MM.1S (cell line): Measurements from ENCODE around the gene LDLR.
"Not testable (repeated sequence)": the region's sequence is repeated elsewhere in the genome, so short reads cannot be mapped to it uniquely, and the experiment has no call there.

Source experiments
- DNase-seq: peaks from one replicate; pipeline ENCODE4 v3.0.0-alpha.2; 2015
- H2AFZ ChIP-seq: fragments of 300-600 bp; sonication (generic); 2 replicates; pipeline ENCODE4 v1.6.0; 2016; ENCODE audit warnings: antibody characterized with exemption, low read length
- H3F3A ChIP-seq: fragments of 300-600 bp; sonication (generic); 2 replicates; pipeline ENCODE4 v1.6.1; 2016; ENCODE audit warnings: mild to moderate bottlenecking, antibody characterized with exemption, low read length, moderate library complexity, mixed read lengths; ENCODE audit not compliant: insufficient read depth
- H3K27ac ChIP-seq: fragments of 300-600 bp; sonication (generic); 2 replicates; pipeline ENCODE4 v1.5.1; 2016; ENCODE audit warnings: mild to moderate bottlenecking, low read length
- H3K27me3 ChIP-seq: fragments of 300-600 bp; sonication (generic); replicated peaks from 2 replicates; pipeline ENCODE4 v1.6.0; 2016; ENCODE audit warnings: low read length; ENCODE audit not compliant: insufficient read depth
- H3K36me3 ChIP-seq: fragments of 300-600 bp; sonication (generic); replicated peaks from 2 replicates; pipeline ENCODE4 v1.6.1; 2016; ENCODE audit warnings: mild to moderate bottlenecking, low read length, mixed read lengths; ENCODE audit not compliant: insufficient read depth
- H3K4me1 ChIP-seq: fragments of 300-600 bp; sonication (generic); 2 replicates; pipeline ENCODE4 v1.6.1; 2016; ENCODE audit warnings: low read length, mixed read lengths
- H3K4me2 ChIP-seq: fragments of 300-600 bp; sonication (generic); 2 replicates; pipeline ENCODE4 v1.6.0; 2016; ENCODE audit warnings: low read depth, low read length
- H3K4me3 ChIP-seq: fragments of 300-600 bp; sonication (generic); 2 replicates; pipeline ENCODE4 v1.5.1; 2016; ENCODE audit warnings: low read length, mixed read lengths
- H3K79me2 ChIP-seq: fragments of 300-600 bp; sonication (generic); 2 replicates; pipeline ENCODE4 v1.6.1; 2016; ENCODE audit warnings: mixed run types, low read length, mixed read lengths
- H3K9ac ChIP-seq: fragments of 300-600 bp; sonication (generic); 2 replicates; pipeline ENCODE4 v1.6.1; 2016; ENCODE audit warnings: low read length, mixed read lengths
- H3K9me2 ChIP-seq: fragments of 300-600 bp; sonication (generic); replicated peaks from 2 replicates; pipeline ENCODE4 v1.6.1; 2016; ENCODE audit warnings: mild to moderate bottlenecking, low read length, mixed read lengths; ENCODE audit not compliant: insufficient read depth
- H3K9me3 ChIP-seq: fragments of 300-600 bp; sonication (generic); replicated peaks from 2 replicates; pipeline ENCODE4 v1.6.1; 2016; ENCODE audit warnings: mild to moderate bottlenecking, low read length, mixed read lengths; ENCODE audit not compliant: insufficient read depth
- H4K20me1 ChIP-seq: fragments of 300-600 bp; sonication (generic); 2 replicates; pipeline ENCODE4 v1.6.1; 2016; ENCODE audit warnings: mild to moderate bottlenecking, low read length, moderate library complexity, mixed read lengths; ENCODE audit not compliant: insufficient read depth
- CTCF ChIP-seq: fragments of 300-600 bp; sonication (generic); IDR thresholded peaks from 2 replicates; pipeline ENCODE4 v1.5.1; 2016; ENCODE audit warnings: antibody characterized with exemption, low read length, mixed read lengths
- EZH2 ChIP-seq: fragments of 300-600 bp; sonication (generic); optimal IDR thresholded peaks from 2 replicates; pipeline ENCODE3; 2017; ENCODE audit warnings: low read depth, mild to moderate bottlenecking, antibody characterized with exemption, low read length, mixed read lengths
- EZH2phosphoT487 ChIP-seq: fragments of 300-600 bp; sonication (generic); IDR thresholded peaks from 2 replicates; pipeline ENCODE4 v1.6.1; 2018; ENCODE audit warnings: antibody characterized with exemption, low read length

LDLR gene

GRCh38 chr19:11069561-11069960 is 19.7 kb upstream of the LDLR start:
- Histone ChIP-seq H3K79me2 (no peaks in the 10 kb centered on the region), H3K27ac (no peak overlapping the region), H3F3A (no peaks in the 10 kb centered on the region), H3K9me3 (no peaks in the 10 kb centered on the region), H3K4me3 (no peak overlapping the region), H3K4me2 (no peak overlapping the region), H3K36me3 (no peaks in the 10 kb centered on the region), H4K20me1 (no peaks in the 10 kb centered on the region), H3K27me3 (no peaks in the 10 kb centered on the region), H3K4me1 (no peaks in the 10 kb centered on the region), H3K9me2 (no peaks in the 10 kb centered on the region), H2AFZ (no peak overlapping the region), H3K9ac (no peak overlapping the region)
- no peak for DNase-seq
- TF ChIP-seq EZH2phosphoT487 (no peak), CTCF (no peak), EZH2 (no peak)

- H3K27me3 ChIP-seq: no peaks in the 10 kb centered on the region
- no peaks in the 10 kb centered on the region for H3K4me1 ChIP-seq
- no peaks in the 10 kb centered on the region for H3F3A ChIP-seq
- no peak overlapping the region for H3K27ac ChIP-seq
- no peaks in the 10 kb centered on the region for H4K20me1 ChIP-seq
- no peaks in the 10 kb centered on the region for H3K79me2 ChIP-seq
- H3K4me3 ChIP-seq: no peak overlapping the region
- no peak overlapping the region for H3K9ac ChIP-seq
- no peak for TF ChIP-seq CTCF
- no peak for TF ChIP-seq EZH2
- no peak for TF ChIP-seq EZH2phosphoT487
- H3K4me2 ChIP-seq: no peak overlapping the region
- H3K36me3 ChIP-seq: no peaks in the 10 kb centered on the region
- H2AFZ ChIP-seq: no peak overlapping the region
- no peaks in the 10 kb centered on the region for H3K9me3 ChIP-seq
- no peaks in the 10 kb centered on the region for H3K9me2 ChIP-seq
- no peak for DNase-seq
Measured at GRCh38 chr19:11070123-11070522, 19.1 kb upstream of the LDLR start.

- H3K9ac ChIP-seq: no peak overlapping the region
- no peak overlapping the region for H3K4me3 ChIP-seq
- TF ChIP-seq EZH2: no peak
- no peak for TF ChIP-seq EZH2phosphoT487
- TF ChIP-seq CTCF: no peak
- H3K4me2 ChIP-seq: no peak overlapping the region
- no peak overlapping the region for H3K27ac ChIP-seq
- H3K79me2 ChIP-seq: no peaks in the 10 kb centered on the region
- H3F3A ChIP-seq: no peaks in the 10 kb centered on the region
- no peak for DNase-seq
- H2AFZ ChIP-seq: no peak overlapping the region
- H3K9me2 ChIP-seq: no peaks in the 10 kb centered on the region
- H3K36me3 ChIP-seq: no peaks in the 10 kb centered on the region
- no peaks in the 10 kb centered on the region for H3K4me1 ChIP-seq
- H3K27me3 ChIP-seq: no peaks in the 10 kb centered on the region
- H4K20me1 ChIP-seq: no peaks in the 10 kb centered on the region
- H3K9me3 ChIP-seq: no peaks in the 10 kb centered on the region
Measured at GRCh38 chr19:11073568-11073967, 15.7 kb upstream of the LDLR start.

- H2AFZ ChIP-seq, H3F3A ChIP-seq, H4K20me1 ChIP-seq, DNase-seq, H3K27me3 ChIP-seq, H3K9me3 ChIP-seq, H3K79me2 ChIP-seq, H3K9me2 ChIP-seq, H3K4me2 ChIP-seq, H3K36me3 ChIP-seq, H3K9ac ChIP-seq, H3K4me3 ChIP-seq, H3K4me1 ChIP-seq, H3K27ac ChIP-seq: not testable (repeated sequence)
Measured at GRCh38 chr19:11076792-11077191, 12.5 kb upstream of the LDLR start.
